Ovary (tissue), 3 donors: Measurements from ENCODE around the gene KCTD18.

Experiments used
- EP300 ChIP-seq: sonication (generic); formaldehyde crosslinking; IDR thresholded peaks from one replicate; pipeline ENCODE4 v1.6.1; 2017; ENCODE audit warnings: antibody characterized with exemption
- POLR2A ChIP-seq: fragments of 450-650 bp; IDR thresholded peaks from one replicate; pipeline ENCODE4 v1.6.1; 2017; ENCODE audit warnings: antibody characterized with exemption, mild to moderate bottlenecking, moderate library complexity
- TF ChIP-seq, protein P1 (sequence below), 3 donors: fragments of 450-650 bp in 2 of 3; fragments of 200-600 bp in 1 of 3; IDR thresholded peaks; one replicate each; pipeline versions ENCODE4 v1.5.1 to v1.8.0; 2016 to 2022; ENCODE audit warnings: antibody characterized with exemption in 3 of 3, mild to moderate bottlenecking in 1 of 3
- donor health status: DM: no; HTN: no; CAD: no.

DNA sequence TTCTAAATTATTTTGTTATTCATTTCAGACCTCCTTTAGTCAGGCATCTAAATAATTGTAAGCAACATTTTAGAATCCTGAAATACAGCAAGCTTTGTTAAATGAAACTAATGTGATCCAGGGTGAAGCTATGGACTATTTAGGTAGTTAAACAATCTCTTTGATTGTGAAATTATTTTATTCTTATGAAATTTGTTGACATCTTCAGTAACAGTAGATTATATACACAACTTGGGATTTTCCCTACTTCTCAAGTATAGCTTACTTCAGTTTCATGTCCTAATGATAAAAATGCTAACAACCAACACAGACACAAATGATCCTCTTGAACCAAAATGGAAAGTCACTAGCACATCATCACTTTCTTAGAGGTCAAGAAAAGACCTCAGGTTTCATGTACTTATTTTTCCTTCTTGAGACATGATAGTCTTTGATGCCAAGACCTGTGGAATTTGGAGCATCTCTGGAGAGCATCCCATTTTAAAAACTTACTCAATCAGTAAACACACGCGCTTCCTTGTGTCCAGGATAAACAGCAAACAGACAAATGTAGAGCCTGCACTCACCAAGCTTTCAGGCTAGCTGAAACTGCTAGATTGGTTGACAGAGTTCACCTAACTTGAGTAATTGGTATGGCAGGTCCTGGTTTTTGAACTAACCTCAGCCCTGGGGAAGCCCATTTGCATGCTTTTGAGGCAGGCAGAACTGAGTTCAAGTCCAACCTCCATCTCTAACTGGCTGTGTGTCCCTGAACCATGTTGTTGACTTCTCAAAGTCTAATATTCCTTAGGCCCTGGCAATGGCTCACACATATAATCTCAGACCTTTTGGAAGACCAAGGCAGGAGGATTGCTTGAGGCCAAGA is 47.8 kb downstream of the KCTD18 start:
- TF ChIP-seq, protein P1, sequence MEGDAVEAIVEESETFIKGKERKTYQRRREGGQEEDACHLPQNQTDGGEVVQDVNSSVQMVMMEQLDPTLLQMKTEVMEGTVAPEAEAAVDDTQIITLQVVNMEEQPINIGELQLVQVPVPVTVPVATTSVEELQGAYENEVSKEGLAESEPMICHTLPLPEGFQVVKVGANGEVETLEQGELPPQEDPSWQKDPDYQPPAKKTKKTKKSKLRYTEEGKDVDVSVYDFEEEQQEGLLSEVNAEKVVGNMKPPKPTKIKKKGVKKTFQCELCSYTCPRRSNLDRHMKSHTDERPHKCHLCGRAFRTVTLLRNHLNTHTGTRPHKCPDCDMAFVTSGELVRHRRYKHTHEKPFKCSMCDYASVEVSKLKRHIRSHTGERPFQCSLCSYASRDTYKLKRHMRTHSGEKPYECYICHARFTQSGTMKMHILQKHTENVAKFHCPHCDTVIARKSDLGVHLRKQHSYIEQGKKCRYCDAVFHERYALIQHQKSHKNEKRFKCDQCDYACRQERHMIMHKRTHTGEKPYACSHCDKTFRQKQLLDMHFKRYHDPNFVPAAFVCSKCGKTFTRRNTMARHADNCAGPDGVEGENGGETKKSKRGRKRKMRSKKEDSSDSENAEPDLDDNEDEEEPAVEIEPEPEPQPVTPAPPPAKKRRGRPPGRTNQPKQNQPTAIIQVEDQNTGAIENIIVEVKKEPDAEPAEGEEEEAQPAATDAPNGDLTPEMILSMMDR (IDR thresholded peaks at IDR 0.05), result no peak
- TF ChIP-seq POLR2A, result no peak
- no peak for TF ChIP-seq EP300
